Measurements from ENCODE around the gene TCEA2.
"Not testable (repeated sequence)": the region's sequence is repeated elsewhere in the genome, so short reads cannot be mapped to it uniquely, and the experiment has no call there.

The TCEA2 gene

GRCh38 chr20:64106435-64106961, 43.5 kb downstream of the TCEA2 start:
- in situ Hi-C loops (cut with MboI; ENCODE audit: low sequenced_read_pairs): no loop called here

- in situ Hi-C loops (cut with MboI; ENCODE audit: low sequenced_read_pairs): no loop called here
Observed at GRCh38 chr20:64106981-64107735, 44.2 kb downstream of the TCEA2 start, which contains the start of gene NPBWR2. TSS of gene NPBWR2 (minus strand) at chr20:64107565. CDS start at chr20:64106831, 734 bp downstream.

- in situ Hi-C loops (cut with MboI; ENCODE audit: low sequenced_read_pairs): no loop called here
Observed at GRCh38 chr20:64107736-64108457, 44.9 kb downstream of the TCEA2 start.

GRCh38 chr20:64108731-64109681, 46.0 kb downstream of the TCEA2 start:
- in situ Hi-C loops (cut with MboI; ENCODE audit: low sequenced_read_pairs): no loop called here

GRCh38 chr20:64109831-64110391, 46.9 kb downstream of the TCEA2 start:
- in situ Hi-C loops (cut with MboI; ENCODE audit: low sequenced_read_pairs): no loop called here

- in situ Hi-C loops (cut with MboI; ENCODE audit: low sequenced_read_pairs): no loop called here
Observed at GRCh38 chr20:64110411-64111068, 47.5 kb downstream of the TCEA2 start.

- in situ Hi-C loops (cut with MboI; ENCODE audit: low sequenced_read_pairs): no loop called here
Observed at GRCh38 chr20:64111841-64112641, 49.0 kb downstream of the TCEA2 start.

- in situ Hi-C loops (cut with MboI; ENCODE audit: low sequenced_read_pairs): no loop called here
Observed at GRCh38 chr20:64112691-64113443, 49.9 kb downstream of the TCEA2 start.

GRCh38 chr20:64113444-64113775, 50.4 kb downstream of the TCEA2 start:
- in situ Hi-C loops (cut with MboI; ENCODE audit: low sequenced_read_pairs): no loop called here

GRCh38 chr20:64113796-64114355, 50.9 kb downstream of the TCEA2 start:
- in situ Hi-C loops (cut with MboI; ENCODE audit: low sequenced_read_pairs): no loop called here

GRCh38 chr20:64114356-64114971, 51.5 kb downstream of the TCEA2 start:
- in situ Hi-C loops (cut with MboI; ENCODE audit: low sequenced_read_pairs): no loop called here

- in situ Hi-C loops (cut with MboI; ENCODE audit: low sequenced_read_pairs): no loop called here
Observed at GRCh38 chr20:64115171-64115911, 52.3 kb downstream of the TCEA2 start.

GRCh38 chr20:64116016-64116415, 53.0 kb downstream of the TCEA2 start:
- in situ Hi-C loops (cut with MboI; ENCODE audit: low sequenced_read_pairs): no loop called here

- in situ Hi-C loops (cut with MboI; ENCODE audit: low sequenced_read_pairs): no loop called here
Observed at GRCh38 chr20:64116541-64117431, 53.8 kb downstream of the TCEA2 start.

- in situ Hi-C loops (cut with MboI; ENCODE audit: low sequenced_read_pairs): not testable (repeated sequence)
Observed at GRCh38 chr20:64117432-64117777, 54.4 kb downstream of the TCEA2 start.

- in situ Hi-C loops (cut with MboI; ENCODE audit: low sequenced_read_pairs): no loop called here
Observed at GRCh38 chr20:64119301-64119680, 56.3 kb downstream of the TCEA2 start.

Data from HL-60/S4 treated with phorbol 12-myristate 13-acetate at 8.2 ng/mL for 4 days and 3 days (cell line).